IPS-18c (cell line): Measurements from ENCODE around the gene PHF2.

Experiments
- H3K4me3 ChIP-seq: 2 replicates; pipeline ENCODE4 v1.7.0; 2013; ENCODE audit warnings: low read depth, mild to moderate bottlenecking, low read length, moderate library complexity; ENCODE audit not compliant: insufficient read depth
- H3K9me3 ChIP-seq: one replicate; pipeline ENCODE4 v1.6.1; 2013; ENCODE audit warnings: mild to moderate bottlenecking, low read length, moderate library complexity; ENCODE audit not compliant: control insufficient read depth, insufficient read depth

PHF2 gene

GRCh38 chr9:93711002-93711401 lies 134.6 kb downstream of the PHF2 start:
- no peak overlapping the region for H3K4me3 ChIP-seq
- no peaks in the 10 kb centered on the region for H3K9me3 ChIP-seq

GRCh38 chr9:93712896-93713295 lies 136.5 kb downstream of the PHF2 start:
- H3K4me3 ChIP-seq, result no peak overlapping the region
- H3K9me3 ChIP-seq, result no peaks in the 10 kb centered on the region

- Histone ChIP-seq H3K9me3 (no peaks in the 10 kb centered on the region), H3K4me3 (no peak overlapping the region)
Measured at GRCh38 chr9:93713716-93714115, 137.3 kb downstream of the PHF2 start.

GRCh38 chr9:93721417-93721965 lies 145.1 kb downstream of the PHF2 start:
- H3K9me3 ChIP-seq, result no peaks in the 10 kb centered on the region
- H3K4me3 ChIP-seq, result no peak overlapping the region

- no peaks in the 10 kb centered on the region for H3K9me3 ChIP-seq
- no peak overlapping the region for H3K4me3 ChIP-seq
Measured at GRCh38 chr9:93724852-93725251, 148.5 kb downstream of the PHF2 start.

GRCh38 chr9:93725382-93725781 lies 149.0 kb downstream of the PHF2 start:
- Histone ChIP-seq H3K4me3 (no peak overlapping the region), H3K9me3 (no peaks in the 10 kb centered on the region)

GRCh38 chr9:93726147-93726546 lies 149.8 kb downstream of the PHF2 start:
- no peak overlapping the region for H3K4me3 ChIP-seq
- H3K9me3 ChIP-seq, result no peaks in the 10 kb centered on the region
